PC-3 (cell line): ENCODE measurements around the gene PTGES3.

Experiments used
- CTCF ChIP-seq: fragments of 300-600 bp; sonication (generic); conservative IDR thresholded peaks from 2 replicates; pipeline ENCODE4 v1.5.1; 2017; ENCODE audit warnings: antibody characterized with exemption, low read depth, mild to moderate bottlenecking, low read length
- EZH2 ChIP-seq: fragments of 300-600 bp; sonication (generic); IDR thresholded peaks from one replicate; pipeline ENCODE4 v1.6.1; 2017; ENCODE audit warnings: antibody characterized with exemption, mild to moderate bottlenecking, low read length; ENCODE audit not compliant: unreplicated experiment

- TF ChIP-seq CTCF, result no peak
- no peak for TF ChIP-seq EZH2
These were observed 8.1 kb downstream of the PTGES3 start for GRCh38 chr12:56679883-56680575.
